Measurements from ENCODE around the gene EMSY.

DNA sequence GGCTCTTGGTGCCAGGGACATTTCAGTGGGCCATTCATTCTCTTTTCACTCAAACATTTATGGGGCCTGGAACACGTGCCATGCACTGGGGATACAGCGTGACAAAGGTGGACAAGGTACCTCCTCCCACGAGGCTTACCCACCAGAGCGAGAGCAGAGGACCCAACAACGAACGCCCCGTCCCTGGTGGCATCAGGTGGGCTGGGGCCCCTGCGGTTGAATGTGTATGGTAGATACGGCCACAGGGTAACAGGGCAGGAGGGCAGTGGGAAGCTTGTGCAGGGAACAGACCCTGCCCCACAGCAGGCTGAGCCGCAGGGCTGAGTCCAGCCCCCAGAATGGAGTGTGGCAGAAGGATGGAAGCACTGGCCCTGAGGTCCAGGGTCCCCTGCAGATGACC, 144.7 kb downstream of the EMSY start:
- no peak for TF ChIP-seq POLR2A (IDR thresholded peaks at IDR 0.05)
- TF ChIP-seq, protein P1, sequence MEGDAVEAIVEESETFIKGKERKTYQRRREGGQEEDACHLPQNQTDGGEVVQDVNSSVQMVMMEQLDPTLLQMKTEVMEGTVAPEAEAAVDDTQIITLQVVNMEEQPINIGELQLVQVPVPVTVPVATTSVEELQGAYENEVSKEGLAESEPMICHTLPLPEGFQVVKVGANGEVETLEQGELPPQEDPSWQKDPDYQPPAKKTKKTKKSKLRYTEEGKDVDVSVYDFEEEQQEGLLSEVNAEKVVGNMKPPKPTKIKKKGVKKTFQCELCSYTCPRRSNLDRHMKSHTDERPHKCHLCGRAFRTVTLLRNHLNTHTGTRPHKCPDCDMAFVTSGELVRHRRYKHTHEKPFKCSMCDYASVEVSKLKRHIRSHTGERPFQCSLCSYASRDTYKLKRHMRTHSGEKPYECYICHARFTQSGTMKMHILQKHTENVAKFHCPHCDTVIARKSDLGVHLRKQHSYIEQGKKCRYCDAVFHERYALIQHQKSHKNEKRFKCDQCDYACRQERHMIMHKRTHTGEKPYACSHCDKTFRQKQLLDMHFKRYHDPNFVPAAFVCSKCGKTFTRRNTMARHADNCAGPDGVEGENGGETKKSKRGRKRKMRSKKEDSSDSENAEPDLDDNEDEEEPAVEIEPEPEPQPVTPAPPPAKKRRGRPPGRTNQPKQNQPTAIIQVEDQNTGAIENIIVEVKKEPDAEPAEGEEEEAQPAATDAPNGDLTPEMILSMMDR (IDR thresholded peaks at IDR 0.05), result no peak

Measured in thyroid gland (tissue), 4 donors.